ENCODE data around the gene GSTP1.
A peak's percentile ranks its signal among the peaks of the same experiment; 100 is the strongest.
"Not testable (repeated sequence)": the region's sequence is repeated elsewhere in the genome, so short reads cannot be mapped to it uniquely, and the experiment has no call there.

The GSTP1 gene

DNA sequence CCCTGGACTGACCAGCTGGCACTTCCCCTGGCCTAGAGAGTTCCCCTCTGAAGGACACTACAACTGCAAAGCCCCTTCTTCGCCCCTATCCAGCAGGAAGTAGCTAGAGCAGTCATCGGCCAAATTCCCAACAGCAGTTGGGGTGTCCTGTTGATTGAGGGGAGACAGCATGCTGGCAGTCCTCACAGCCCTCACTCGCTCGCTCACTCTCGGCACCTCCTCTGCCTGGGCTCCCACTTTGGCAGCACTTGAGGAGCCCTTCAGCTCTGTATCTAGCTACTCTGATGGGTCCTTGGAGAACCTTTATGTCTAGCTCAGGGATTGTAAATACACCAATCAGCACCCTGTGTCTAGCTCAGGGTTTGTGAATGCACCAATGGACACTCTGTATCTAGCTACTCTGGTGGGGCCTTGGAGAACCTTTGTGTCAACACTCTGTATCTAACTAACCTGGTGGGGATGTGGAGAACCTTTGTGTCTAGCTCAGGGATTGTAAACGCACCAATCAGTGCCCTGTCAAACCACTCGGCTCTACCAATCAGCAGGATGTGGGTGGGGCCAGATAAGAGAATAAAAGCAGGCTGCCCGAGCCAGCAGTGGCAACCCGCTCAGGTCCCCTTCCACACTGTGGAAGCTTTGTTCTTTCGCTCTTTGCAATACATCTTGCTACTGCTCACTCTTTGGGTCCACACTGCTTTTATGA, 42.7 kb downstream of the GSTP1 start:
- not testable (repeated sequence) for DNase-seq (ENCODE audit: low read depth); H3K4me3 ChIP-seq (ENCODE audit: low read depth, low read length)

DNA sequence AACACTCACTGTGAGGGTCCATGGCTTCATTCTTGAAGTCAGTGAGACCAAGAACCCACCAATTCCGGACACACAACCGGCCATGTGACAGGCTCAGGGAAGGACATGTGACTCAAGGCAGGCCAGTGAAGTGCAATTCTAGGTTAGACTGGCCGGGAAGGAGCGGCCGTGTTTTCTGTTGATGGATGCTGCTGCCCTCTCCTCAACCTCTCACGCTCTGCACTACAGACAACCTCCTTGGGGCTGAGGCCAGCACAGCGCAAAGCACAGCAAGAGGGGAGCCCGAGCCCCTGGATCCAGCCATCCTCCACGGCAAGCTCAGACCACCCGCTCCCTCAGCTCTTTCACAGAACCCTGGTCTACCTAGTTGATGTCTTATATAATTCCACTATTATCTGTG, 43.4 kb downstream of the GSTP1 start:
- TF ChIP-seq, protein P1, sequence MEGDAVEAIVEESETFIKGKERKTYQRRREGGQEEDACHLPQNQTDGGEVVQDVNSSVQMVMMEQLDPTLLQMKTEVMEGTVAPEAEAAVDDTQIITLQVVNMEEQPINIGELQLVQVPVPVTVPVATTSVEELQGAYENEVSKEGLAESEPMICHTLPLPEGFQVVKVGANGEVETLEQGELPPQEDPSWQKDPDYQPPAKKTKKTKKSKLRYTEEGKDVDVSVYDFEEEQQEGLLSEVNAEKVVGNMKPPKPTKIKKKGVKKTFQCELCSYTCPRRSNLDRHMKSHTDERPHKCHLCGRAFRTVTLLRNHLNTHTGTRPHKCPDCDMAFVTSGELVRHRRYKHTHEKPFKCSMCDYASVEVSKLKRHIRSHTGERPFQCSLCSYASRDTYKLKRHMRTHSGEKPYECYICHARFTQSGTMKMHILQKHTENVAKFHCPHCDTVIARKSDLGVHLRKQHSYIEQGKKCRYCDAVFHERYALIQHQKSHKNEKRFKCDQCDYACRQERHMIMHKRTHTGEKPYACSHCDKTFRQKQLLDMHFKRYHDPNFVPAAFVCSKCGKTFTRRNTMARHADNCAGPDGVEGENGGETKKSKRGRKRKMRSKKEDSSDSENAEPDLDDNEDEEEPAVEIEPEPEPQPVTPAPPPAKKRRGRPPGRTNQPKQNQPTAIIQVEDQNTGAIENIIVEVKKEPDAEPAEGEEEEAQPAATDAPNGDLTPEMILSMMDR (IDR thresholded peaks at IDR 0.05; ENCODE audit: insufficient read depth, low read depth, low read length, missing control alignments): no peak
- H3K4me3 ChIP-seq (ENCODE audit: low read depth, low read length): no peak overlapping the region
- DNase-seq (ENCODE audit: low read depth): no peak

DNA sequence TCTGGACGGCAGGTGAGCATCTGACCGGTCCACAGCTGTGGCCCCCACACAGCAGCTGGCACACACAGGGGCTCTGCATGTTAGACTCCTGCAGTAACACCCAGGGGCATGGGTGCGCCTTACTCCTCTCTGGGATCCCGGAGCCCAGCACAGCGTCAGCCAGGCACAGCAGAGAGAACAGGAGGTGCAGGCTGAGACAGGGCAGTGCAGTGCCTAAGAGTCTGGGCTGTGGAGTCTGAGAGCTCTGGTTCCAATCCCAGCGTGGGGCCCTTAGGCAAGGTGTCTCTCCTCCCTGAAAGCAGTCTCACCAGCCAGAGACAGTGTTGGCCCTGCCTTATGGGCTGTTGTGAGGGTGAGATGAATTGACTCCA, 43.8 kb downstream of the GSTP1 start:
- TF ChIP-seq, protein P1 (IDR thresholded peaks at IDR 0.05; ENCODE audit: insufficient read depth, low read depth, low read length, missing control alignments): no peak
- no peak overlapping the region for H3K4me3 ChIP-seq (ENCODE audit: low read depth, low read length)
- DNase-seq (ENCODE audit: low read depth): no peak

DNA sequence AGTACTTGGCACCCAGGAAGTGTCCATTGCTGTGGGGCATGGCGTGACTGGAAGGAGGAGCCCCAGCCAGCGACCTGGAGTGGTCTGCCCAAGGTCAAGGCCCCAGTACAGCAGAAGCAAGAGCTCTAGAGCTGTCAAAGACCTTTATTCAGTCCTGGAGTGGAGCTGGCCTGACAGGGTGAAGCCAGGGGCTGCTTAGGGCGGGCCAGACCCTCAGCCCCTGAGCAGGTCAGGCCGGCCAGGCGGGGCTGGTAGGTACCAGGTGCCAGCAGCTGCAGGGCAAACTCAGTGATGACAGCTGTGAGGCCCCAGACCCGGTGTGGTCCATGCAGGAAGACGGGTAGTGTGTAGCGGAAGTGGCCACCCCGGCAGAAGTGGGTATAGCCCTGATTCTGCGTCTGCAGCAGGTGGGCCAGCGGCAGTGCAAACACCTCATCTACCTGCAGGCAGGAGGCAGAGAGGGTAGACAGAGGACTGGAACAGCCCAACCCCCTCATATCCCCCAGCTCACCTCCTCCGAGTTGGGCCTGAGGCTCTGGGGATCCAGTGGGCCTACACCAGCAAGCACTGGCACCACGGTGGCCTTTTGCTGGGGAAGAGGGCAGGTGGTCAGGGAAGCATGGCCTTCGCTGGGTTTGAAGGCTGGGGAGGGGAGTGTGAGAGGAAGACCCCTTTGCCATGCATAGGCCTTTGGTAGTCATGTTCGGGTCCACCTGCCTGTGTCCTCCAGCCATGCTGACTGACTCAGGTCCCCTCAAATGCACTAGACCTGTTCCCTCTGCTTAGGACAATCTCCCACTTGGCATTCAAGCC, 44.4 kb downstream of the GSTP1 start:
- DNase-seq (ENCODE audit: low read depth): no peak
- H3K4me3 ChIP-seq (ENCODE audit: low read depth, low read length): no peak overlapping the region
- TF ChIP-seq, protein P1 (IDR thresholded peaks at IDR 0.05; ENCODE audit: insufficient read depth, low read depth, low read length, missing control alignments): no peak

DNA sequence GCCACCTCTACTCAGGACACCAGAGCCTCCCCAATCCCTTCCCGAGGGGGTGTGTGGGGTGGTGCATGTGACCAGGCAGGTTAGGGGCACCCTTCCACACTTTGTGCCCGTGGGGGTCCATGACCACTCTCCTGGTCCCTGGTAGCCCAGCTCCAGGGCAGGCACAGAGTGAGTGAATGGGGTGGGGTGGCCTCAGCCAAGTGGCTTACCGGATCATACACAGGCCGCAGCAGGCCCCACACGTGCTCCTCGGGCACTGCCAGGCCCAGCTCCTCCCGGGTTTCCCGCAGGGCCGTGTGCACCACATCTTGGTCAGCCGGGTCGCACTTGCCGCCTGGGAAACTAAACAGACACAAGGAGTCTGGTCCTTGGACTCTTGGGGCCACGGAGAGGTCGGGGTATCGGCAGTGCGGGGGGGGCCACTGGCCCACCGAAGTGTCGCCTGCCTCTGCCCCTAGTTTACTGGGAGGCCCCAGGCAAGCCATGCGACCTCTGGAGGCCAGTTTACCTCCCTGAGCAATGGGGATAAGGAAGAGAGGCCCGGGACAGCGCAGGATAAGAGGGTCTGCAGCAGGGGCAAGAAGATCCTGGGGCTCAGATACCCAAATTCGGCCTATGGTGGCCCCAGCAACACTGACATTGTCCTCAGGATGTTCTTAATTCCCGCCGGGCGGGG, 45.2 kb downstream of the GSTP1 start:
- TF ChIP-seq, protein P1 (IDR thresholded peaks at IDR 0.05; ENCODE audit: insufficient read depth, low read depth, low read length, missing control alignments): no peak
- peak overlapping the region; percentile 79 for H3K4me3 ChIP-seq (ENCODE audit: low read depth, low read length)
- DNase-seq (ENCODE audit: low read depth): no peak

DNA sequence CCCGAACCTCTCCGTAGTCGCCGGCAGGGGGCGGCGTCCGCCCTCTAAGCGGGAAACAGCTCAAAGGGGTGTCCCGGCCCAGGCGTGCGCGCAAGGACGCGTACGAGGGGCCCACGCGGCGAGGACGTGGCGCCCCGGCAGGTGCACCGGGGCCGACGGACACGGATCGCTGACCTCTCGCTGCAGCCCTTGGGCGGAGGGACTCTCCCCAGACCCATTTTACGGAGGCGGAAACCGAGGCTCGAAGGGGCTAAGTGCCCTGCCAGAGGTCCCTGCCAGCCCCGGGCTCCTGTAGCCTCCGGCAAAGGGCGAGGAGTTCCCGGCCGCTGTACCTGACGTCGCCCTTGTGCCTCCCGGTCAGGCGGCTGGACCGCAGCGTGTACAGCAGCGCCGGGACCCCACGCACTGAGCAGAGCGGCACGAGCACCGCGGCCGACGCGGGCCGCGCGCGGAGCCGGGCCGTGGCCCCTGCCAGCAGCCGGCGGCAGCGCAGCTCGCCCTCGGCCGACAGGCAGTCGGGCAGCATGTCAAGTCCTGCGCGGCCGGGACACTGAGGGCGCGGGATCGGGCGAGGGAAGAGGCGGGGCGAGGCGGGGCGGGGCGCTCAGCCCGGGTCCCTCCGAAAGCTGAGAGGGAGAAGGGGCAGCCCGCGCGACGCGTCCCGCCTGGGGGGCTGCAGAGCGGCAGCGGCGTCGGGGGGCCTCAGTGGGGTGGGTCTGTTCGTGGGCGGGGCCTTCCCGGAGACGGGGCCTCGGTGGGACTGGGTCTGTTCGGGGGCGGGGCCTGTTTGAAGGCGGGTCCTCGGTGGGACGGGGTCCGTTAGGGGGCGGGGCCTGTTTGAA, 46.0 kb downstream of the GSTP1 start, which contains the start of gene NUDT8:
Gene NUDT8 (minus strand): TSS at position 552 of the 842 bp plus-strand sequence. CDS start 26 bp downstream, at position 526.
- DNase-seq (ENCODE audit: low read depth): peak; percentile 95
- H3K4me3 ChIP-seq (ENCODE audit: low read depth, low read length): peak within 1 kb of the TSS; percentile 85
- TF ChIP-seq, protein P1 (IDR thresholded peaks at IDR 0.05; ENCODE audit: insufficient read depth, low read depth, low read length, missing control alignments): peak; percentile 90
